Activated CD4-positive, alpha-beta T cell treated with anti-CD3 and anti-CD28 coated beads, Interleukin-2, amount 50 U/mL, for 4 hours (primary cell): ENCODE data around the gene SLC16A8.
"Not testable (repeated sequence)": the region's sequence is repeated elsewhere in the genome, so short reads cannot be mapped to it uniquely, and the experiment has no call there.

Experiments
- DNase-seq, 2 experiments: peaks; one replicate each; pipeline ENCODE4 v3.0.0-alpha.2; 2020

The SLC16A8 gene

DNA sequence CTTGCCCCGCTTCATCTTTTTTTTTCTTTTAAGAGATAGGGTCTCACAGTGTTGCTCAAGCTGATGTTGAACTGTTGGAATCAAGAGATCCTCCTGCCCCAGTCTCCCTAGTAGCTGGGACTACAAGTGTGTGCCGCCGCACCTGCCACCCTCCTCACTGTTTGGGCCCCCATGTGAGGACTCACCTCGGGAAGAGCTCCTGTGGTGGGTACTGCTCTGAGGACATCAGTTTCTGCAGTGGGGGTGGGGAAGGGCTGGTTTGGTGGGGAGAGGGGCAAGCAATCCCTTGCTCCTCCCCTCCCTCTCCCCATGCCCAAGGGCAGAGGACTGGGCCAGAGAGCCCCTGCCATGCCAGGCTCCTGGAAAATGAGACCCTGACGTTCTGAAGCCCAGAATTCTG is 1.5 kb upstream of the SLC16A8 start:
- no peak for DNase-seq

DNA sequence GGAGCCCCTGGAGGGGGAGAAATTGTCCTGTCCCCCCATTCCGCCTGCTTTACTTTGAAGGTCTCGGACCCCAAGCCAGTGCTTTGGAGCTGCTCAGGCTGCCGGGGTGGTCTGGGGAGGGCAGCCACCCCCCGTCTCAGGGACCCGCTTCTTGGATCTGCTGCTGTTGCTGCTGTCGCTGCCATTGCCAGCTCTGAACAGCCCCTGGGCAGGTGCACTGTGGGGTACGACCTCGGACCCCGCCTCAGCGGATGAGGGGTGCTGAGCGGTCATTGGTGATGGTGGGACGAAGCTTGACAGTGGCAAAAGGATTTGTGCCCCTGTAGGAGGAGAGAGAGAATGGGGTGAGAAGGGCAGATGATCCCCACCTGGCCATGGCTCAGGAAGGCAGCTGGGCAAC is 1.1 kb upstream of the SLC16A8 start:
- DNase-seq: no peak

DNA sequence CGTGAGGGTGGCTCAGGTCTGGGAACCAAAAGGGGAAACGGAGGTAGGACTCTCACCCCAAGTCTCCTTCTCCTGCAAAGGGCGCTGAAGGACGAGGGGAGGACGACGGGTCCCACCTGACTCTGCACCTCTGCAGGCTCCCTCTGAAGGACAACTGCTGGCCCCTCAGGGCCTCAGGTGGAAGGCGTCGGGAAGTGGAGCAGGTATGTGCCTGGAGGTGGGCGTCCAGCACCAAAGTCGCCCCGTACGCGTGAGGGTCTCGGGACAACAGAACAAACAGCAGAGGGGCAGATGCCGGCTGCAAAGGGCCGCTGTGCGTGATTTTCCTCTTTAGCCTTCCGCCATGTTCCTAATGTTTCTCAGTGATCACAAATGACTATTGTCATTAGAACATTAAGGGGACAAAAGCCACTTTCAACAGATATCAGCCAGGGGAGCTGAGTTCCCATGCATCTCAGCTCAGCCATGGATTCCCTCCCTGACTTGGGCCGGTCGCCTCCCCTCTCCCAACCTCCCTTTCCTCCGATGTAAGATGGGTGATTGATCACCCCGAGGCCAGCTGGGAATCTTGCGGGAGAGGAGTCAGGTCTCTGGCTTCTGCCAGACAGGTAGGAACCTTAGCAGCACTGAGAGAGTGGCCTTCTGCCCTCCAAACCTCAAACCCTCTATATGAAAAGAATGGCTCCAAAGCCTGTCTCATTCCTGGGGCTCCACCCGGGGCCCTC is 836 bp downstream of the SLC16A8 start:
- no peak for DNase-seq

DNA sequence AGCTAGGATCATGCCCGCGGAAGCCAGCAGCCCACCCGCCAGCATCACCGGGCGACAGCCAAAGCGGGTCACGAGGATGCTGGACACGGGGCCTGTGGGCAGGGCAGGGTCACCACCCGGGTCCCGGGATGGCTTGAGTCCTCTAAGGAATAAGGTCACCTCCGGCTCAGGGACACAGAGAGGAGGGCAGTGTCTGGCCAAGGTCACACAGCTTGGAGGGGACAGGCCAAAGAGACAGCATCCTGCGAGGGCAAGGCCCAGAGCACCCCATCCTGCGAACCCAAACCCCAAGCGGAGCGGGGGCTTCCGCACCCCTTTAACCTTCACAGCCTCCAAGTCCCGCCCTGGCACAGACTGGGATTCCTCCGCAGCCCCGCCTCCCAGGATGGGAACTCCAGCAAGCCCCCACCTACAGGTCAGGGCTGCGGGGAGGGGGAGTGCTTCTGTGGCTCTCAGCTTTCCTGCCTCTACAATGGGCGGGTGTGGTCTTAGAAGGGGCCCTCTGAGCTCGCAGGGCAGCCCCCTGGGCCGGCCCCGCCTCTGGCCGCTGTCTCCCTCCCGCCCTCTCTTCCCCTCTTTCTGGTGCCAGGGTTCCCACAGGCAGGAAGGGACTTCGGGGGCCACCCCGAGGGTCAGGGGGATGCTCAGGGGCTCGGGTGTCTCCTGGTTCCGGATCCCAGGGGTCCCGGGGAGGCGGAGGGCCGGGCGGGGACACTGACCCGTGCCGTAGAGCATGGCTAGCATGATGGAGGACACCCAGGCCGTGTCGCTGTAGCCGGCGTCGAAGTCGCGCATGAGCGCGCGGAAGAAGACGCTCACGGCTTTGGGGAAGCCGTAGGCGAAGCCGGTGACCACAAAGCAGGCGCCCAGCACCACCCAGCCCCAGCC is 1.8 kb downstream of the SLC16A8 start:
- DNase-seq: no peak

DNA sequence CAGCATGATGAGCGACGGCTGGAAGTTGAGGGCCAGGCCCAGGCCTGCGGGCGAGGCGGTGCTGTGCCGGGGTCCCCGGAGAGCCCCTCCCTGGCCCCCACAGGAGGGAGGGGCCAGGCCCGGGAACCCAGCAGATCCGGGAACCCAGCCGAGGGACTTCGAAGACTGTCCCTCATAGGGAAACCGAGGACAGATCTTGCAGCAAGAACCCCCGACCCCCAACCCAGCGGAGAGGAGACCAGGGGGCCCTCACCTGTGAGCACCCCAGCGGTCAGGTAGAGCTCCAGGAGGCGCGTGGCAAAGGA is 2.4 kb downstream of the SLC16A8 start:
- no peak for DNase-seq

DNA sequence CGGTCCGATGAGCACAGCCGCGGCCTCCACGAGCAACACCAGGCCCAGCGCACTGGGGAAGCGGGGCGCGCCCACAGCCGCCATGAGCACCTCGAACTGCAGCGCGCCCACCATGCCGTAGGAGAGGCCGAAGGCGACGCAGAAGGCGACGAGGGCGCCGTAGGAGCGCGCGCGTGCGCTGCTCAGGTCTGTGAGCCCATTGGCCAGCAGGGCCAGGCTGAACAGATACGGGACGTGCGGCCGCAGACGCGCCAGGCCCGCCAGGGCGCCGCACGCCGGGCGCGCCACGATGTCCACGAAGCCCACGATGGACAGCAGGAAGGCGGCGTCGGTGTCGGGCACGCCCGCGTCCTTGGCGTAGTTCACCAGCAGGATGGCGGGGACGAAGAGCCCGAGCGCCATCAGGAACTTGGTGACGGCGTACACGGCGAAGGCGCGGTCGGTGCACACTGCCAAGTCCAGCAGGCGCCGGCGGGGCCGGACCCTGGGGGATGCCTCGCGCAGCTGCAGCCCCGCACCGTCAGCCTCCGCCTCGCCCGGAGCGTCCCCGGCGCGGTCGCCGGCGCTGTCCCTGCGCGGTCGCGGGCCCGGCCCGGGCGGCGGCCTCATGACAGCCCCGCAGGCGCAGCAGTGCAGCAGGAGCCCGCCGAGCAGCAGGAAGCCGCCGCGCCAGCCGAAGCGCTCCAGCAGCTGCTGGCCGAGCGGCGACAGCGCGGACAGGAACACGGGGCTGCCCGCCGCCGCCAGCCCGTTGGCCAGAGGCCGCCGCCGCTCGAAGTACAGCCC is 2.9 kb downstream of the SLC16A8 start:
- no peak for DNase-seq

DNA sequence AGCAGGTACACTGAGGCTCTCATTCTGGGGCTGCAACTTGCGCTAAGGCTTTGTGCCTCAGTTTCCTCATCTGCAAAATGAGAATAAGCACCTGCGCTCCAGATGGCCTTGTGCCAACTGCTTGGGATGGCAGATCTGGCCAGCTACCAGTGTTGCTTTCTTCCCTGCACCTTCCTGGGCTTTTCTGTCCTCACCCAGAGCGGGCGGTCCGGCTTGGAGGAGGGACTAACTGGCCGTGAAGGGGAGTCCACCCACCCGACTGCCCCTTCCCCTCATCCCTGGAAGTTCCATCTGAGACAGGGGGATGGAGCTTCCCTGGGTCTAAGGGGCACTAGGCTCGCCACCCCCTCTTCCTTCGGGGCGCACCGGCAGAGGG is 3.5 kb downstream of the SLC16A8 start:
- DNase-seq: no peak

DNA sequence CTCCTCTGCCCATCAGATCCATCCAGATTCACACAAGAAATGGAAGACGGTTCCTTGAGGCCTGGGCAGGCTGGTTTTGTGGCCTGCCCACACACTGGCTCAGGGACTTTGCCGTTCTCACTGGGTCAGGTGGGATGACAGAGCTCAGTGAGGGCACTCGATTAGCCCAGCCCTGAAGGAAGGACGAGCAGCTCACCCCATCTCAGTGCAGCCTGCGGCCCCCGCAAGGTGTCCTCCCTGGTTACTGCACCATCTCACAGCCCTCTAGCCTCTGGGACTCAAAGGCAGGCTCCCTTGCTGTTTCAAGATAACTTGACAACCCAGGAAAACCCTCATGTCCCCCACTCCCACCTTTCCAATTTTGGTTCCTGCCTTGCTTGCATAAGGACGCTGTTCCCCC is 4.2 kb downstream of the SLC16A8 start:
- DNase-seq: no peak

DNA sequence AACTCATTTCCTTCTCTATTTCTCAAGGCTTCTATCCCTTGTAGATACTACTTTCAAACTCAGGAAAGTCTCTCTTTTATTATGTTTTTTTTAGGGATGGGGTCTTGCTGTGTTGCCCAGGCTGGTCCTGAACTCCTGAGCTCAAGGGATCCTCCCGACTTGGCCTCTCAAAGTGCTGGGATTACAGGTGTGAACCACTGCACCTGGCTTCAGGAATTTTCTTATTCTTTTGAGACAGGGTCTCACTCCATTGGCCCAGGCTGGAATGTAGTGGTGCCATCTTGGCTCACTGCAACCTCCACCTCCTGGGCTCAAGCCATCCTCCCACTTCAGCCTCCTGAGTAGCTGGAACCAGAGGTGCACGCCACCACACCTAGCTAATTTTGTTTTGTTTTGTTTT is 4.8 kb downstream of the SLC16A8 start:
- not testable (repeated sequence) for DNase-seq

DNA sequence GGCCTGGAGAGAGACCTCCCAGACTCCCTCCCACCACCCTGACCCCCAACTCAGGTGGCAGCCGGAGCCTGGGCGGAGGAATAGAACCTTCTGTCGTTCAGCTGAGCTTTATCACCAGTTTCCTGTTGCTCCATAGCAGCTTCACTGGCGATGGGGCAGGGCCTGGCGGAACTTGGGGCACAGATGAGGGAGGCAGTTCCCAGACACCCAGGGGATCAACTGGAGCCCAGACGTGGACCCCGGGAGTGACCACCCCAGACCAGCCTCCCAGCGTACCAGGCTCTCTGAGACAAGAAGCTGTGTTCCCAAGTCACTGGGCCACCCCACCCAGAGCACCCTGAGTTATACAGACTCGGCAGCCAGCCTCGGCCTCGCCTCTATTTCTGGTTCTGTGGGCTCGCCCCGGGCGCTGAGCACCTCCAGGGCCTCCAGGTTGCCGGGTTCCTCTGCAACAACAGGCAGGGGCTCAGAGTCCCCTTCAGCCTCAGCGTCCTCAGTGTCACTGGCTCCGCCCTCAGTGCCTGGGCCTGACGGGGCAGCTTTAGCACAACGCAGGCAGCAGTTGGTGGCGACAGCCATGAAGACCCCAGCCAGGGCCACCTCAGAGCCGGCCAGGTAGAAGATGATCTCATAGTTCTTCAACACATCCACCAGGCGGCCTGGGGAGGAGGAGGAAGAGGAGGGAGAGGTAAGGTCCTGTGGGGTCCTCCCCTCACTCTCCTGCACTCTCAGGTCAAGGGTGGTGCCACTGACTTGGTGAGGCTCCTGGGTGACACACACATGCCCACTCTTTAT is 5.7 kb downstream of the SLC16A8 start:
- DNase-seq: no peak

DNA sequence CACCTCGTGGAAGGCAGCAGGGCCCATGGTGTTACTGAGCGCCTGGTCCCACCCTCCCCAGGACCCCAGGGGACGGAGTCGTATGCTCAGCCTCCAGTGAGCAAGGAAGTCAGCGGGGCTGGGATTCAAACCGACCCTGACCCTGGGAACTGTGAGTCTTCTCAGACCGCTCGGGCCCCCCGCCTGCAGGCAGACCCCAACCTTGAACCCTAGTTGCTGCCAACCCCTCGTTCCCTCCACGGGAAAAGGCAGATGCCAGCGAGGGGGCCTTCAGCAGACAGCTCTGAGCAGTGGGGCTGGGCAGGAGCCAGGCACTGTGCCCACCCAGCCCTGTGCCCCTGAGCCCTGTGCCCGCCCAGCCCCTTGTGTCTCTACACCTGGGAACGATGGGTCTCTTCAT is 6.4 kb downstream of the SLC16A8 start:
- DNase-seq: no peak

DNA sequence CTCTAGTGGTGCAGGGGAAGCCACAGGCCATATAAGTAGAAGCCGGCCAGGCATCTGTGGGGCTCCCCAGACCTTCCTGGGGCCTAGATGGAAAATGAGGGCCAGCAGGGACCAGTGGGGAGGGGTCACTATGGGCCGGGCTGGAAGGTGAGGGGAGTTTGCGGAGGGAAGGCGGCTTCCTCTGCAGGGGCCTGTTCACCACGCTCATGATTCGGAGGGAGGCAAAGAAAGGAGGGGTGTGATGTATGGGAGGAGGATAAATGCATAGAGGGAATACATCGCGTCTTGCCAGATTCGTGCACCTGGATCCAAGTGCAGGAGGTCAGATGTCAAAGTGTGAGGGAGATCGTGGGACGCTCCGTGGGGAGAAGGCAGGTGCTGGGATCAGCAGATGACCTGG is 6.9 kb downstream of the SLC16A8 start:
- no peak for DNase-seq

DNA sequence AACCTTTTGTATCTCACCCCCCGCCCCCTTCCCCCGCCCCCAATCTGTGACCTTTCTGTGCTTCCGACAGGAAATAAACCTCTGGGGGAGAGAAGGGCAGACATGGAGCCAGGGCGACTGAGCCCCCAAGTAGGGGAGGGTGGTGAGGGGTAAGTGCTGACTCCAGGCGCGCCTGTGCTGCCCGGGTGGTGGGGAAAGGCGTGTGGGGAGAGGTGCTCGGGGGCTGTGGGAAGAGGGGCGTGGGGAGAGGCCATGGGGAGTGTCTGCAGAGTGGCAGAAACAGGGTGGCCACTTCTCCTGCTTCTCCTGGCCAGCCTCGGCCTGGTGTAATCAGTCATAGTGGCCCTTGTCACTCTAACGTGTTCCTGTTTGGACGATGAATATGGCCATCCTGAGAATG is 8.0 kb downstream of the SLC16A8 start:
- DNase-seq: no peak

DNA sequence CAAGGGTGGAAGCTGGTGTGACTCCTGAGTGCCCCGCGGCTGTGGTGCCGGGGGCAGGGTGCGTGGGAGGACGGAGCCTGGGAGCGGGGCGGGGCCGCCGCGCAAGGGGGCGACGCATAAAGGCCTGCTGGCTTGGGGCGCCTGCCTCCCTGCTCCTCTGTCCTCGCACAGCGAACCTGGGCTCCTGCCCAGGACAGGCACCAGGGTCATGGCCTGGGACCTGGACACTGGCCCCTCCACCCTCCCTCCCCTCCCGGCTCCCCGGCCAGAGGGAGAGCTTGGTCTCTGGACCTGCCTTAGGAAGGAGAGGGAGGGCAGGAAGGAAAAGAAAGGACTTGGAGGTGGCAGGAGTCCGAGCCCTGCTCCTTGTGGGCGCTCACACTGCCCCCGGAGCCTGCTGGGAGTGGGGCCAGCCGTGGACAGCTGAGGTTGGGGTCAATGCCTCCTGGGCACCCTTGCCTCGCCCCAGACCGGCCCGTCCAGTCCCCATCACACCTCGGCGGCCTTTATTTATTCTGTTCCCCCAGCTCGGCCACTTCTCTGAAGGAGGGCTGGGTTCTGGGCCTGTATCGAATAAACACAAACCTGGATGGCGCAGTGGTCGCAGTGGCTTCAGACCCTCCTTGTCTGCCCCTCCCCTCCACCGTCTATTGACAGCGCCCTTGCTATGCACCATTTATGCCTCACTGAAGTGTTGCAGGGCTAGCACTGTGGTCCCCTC is 8.7 kb downstream of the SLC16A8 start:
- no peak for DNase-seq

DNA sequence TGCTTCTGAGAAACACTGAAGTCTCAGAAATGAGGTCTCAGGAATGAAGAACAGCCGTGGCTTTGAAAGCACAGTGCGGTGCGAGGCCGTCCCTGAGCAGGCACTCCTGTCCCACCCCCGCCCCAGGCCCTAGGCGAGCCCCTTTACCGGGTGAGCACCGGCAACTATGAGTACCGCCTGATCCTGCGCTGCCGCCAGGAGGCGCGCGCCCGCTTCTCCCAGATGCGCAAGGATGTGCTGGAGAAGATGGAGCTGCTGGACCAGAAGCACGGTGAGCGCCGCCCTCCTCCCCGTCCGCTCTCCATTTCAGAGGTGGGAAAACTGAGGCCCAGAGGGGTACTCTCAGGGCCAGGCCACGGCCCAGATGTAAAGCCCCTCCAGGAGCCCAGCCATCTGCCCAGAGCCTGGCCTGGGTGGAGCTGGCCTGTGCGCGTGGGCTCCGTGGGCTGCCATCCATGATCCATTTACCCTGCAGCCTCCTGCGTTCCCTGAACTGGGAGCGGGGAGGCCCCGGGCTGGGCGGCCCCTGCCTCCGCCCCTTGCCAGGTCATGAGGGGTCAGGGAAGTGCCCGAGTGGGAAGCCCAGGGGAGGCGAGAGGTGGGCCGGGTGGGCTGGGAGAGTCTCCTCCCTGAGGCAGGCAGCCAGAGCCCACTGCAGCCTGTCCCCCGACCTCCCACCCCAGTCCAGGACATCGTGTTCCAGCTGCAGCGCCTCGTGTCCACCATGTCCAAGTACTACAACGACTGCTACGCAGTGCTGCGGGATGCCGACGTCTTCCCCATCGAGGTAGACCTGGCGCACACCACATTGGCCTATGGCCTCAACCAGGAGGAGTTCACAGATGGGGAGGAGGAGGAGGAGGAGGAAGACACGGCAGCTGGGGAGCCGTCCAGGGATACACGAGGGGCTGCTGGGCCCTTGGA is 9.5 kb downstream of the SLC16A8 start:
- DNase-seq: no peak

DNA sequence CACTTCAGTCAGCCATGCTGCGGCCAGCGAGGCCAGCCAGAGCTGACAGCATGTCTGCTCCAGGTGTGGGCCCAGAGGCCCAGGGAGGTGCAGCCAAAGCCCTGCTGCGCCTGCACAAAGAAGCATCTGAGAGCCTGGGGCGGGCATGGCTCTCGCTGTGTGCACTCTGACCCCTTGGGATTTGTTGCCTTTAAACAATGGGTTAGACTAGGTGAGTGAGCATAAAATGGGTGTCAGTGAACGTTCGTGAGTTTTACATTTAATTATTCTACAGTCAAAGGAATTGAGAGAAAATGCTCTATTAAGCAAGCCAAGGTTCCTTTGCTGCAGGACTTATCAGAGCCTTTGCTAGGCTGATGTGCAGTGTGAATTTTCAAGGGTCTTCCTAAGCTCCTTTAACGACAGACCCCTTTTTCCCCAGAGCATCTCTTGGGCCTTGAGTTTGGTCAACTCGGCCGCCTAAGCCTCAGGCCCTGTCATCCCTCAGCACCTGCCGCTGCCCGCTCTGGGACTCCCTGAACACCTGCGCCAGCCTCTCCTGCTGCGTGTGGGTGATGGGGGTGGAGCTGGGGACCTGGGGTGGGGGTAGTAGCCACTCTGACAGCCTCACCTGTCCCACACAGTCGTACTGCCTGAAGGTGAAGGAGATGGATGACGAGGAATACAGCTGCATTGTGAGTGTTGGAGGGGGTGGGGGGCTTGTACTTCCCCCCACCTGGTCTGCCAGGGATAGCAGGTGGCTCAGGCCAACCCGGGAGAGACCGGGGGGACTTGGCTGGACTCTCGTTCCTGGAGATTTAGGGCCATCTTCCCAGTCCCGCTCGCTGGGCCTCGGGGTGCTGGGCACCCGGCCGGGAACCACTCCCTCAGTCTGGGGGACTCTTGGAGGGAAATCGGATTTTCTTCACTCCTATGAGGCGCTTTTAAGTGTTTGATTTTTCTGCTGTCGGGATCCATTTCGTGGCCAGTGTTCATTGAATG is 10.5 kb downstream of the SLC16A8 start:
- no peak for DNase-seq

DNA sequence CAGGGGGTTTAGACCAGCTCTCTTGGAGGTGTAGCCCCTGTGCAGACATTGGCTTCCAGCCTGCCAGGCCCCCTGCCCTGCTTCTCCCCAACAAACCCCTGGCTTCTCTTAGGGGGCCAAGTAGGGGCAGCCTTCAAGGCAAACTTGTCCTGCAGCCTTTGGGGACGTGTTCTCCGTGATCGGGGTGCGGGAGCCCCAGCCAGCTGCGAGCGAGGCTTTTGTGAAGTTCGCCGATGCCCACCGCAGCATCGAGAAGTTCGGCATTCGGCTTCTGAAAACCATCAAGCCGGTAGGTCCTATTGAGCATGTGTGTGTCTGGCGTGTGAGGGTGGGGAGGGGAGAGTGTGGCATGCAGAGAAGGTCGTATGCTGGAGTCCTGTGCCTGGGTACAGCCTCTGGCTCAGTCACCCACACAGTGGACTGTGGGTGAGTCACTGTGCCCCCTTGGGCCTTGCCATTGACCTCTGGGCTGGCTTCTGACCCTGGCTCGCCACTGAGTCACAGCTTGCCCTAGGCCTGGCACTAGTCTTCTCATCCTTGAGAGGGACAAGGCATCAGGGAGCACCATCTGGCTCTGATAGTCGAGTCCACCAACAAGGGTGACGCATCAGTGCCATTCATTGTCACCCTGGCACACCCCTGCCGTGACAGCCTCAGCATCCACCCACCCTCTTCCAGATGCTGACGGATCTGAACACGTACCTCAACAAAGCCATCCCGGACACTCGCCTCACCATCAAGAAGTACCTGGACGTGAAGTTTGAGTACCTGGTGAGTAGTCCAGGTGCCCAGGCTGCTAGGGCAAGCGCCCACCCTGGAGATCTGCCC is 11.4 kb downstream of the SLC16A8 start:
- DNase-seq: no peak

DNA sequence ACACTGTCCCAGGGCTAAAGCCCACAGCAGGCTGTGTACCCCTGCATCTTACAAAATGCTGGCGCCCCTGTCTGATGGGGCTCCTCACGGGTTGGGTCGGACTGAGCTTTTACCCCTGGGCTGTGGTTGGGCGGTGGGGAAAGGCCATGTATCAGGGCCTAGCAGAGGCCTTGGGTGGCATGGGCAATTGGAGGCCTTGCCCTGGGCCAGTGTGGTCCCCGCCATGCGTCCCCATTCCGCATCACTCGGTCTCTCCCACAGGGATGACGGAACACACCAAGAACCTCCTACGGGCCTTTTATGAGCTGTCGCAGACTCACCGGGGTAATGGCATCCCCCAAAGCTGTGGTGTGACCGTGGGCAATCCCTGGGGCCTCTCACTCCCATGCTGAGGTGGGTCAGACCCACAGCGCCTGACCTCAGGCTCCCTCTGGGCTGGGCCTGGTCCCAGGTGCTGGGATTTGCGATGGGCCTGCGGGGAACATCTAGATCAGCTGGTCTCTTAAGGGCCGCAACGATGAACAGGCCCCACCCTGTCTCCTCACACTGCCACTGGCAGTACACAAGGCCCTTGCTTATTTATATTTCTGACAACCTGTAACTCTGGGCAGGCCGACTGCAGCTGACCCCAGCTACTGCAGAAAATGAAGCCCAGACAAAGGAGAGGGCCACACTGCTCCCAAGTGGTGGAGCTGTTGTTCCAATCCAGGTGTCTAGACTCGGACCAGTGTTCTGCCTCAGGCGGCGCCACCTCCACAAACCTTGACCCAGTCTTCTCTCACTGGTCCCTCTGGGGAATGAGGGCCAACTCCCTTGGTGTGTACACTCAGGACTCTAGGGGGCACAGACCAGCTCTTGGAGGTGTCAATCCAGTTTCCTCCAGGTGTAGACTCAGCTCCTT is 12.3 kb downstream of the SLC16A8 start:
- no peak for DNase-seq
